Spleen (tissue), 7 donors: Measurements from ENCODE around the gene BLOC1S5.

Experiments used
- POLR2A ChIP-seq, 3 donors: fragments of 450-650 bp; IDR thresholded peaks; one replicate each; pipeline ENCODE4 v1.5.1; 2017; ENCODE audit warnings: antibody characterized with exemption in 3 of 3, mild to moderate bottlenecking in 1 of 3
- POLR2AphosphoS5 ChIP-seq, 3 donors: sonication (generic); formaldehyde crosslinking; IDR thresholded peaks; one replicate each; pipeline ENCODE4 v1.5.1; 2017; ENCODE audit warnings: antibody characterized with exemption in 3 of 3
- TF ChIP-seq, protein P1 (sequence below), 11 experiments: fragments of 200-600 bp in 7 of 11; fragments of 450-650 bp in 4 of 11; sonication (generic) in 4 of 11; IDR thresholded peaks in 8 of 11; conservative IDR thresholded peaks in 3 of 11; 1 replicate in 7 of 11; 2 replicates in 4 of 11; pipeline versions ENCODE4 v1.4.0 to v1.8.0; 2016 to 2021; ENCODE audit warnings: antibody characterized with exemption in 11 of 11, inconsistent platforms in 4 of 11, mild to moderate bottlenecking in 1 of 11
- donor health status: DM: no; HTN: no; CAD: no; lungs with moderate emphysema.
- donor health status: DM: no; HTN: no; CAD: no.
- donor health status: DM: no; HTN: no; CAD: no.

DNA sequence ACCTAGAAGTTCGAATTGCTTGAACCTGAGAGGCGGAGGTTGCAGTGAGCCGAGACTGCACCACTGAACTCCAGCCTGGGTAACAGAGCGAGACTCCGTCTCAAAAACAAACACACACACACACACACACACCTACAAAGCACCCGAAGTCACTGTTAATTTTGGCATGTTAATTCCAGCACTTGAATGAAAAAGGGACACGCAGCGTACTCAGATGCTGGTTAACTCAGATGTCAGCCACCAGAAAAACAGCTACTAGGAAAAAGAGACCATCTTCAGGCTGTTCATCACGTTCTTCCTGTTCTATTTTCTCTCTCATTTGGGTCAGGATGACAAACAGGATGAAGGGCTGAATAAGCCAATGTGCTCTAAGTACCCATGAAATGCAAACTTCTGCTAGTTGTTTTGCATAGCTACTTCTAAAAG lies 46.9 kb downstream of the BLOC1S5 start:
- TF ChIP-seq, protein P1, sequence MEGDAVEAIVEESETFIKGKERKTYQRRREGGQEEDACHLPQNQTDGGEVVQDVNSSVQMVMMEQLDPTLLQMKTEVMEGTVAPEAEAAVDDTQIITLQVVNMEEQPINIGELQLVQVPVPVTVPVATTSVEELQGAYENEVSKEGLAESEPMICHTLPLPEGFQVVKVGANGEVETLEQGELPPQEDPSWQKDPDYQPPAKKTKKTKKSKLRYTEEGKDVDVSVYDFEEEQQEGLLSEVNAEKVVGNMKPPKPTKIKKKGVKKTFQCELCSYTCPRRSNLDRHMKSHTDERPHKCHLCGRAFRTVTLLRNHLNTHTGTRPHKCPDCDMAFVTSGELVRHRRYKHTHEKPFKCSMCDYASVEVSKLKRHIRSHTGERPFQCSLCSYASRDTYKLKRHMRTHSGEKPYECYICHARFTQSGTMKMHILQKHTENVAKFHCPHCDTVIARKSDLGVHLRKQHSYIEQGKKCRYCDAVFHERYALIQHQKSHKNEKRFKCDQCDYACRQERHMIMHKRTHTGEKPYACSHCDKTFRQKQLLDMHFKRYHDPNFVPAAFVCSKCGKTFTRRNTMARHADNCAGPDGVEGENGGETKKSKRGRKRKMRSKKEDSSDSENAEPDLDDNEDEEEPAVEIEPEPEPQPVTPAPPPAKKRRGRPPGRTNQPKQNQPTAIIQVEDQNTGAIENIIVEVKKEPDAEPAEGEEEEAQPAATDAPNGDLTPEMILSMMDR (IDR thresholded peaks at IDR 0.05 in 8 of 11, conservative IDR thresholded peaks at IDR 0.05 in 3 of 11), result no peak
- TF ChIP-seq POLR2A (IDR thresholded peaks at IDR 0.05) (no peak), POLR2AphosphoS5 (IDR thresholded peaks at IDR 0.05) (no peak)
